Kidney glomerular epithelial cell (primary cell): ENCODE measurements around the gene HAUS7.

Experiments used
- DNase-seq: peaks from one replicate; lab custom pipeline; 2025; lab: John Stamatoyannopoulos, UW

HAUS7 gene

GRCh38 chrX:153438532-153438931, 31.8 kb downstream of the HAUS7 start:
- DNase-seq: peak; percentile 11

DNA sequence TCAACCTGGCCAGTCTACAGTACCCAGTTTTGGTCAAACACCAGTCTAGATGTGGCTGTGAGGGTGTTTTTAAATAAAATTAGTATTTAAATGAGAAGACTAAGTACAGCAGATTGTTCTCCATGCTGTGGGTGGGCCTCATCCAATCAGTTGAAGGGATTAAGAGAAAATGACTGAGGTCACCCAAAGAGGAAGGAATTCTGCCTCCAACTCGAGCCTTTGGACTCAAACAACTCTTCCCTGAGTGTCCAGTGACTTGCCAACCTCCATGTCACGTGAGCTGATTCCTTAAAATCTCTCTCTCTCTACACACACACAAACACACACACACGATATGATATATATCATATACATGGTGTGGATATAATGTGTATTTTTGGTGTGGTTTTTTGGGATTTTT, 34.5 kb downstream of the HAUS7 start:
- DNase-seq: no peak

GRCh38 chrX:153434801-153435200, 35.6 kb downstream of the HAUS7 start:
- DNase-seq: peak; percentile 22

DNA sequence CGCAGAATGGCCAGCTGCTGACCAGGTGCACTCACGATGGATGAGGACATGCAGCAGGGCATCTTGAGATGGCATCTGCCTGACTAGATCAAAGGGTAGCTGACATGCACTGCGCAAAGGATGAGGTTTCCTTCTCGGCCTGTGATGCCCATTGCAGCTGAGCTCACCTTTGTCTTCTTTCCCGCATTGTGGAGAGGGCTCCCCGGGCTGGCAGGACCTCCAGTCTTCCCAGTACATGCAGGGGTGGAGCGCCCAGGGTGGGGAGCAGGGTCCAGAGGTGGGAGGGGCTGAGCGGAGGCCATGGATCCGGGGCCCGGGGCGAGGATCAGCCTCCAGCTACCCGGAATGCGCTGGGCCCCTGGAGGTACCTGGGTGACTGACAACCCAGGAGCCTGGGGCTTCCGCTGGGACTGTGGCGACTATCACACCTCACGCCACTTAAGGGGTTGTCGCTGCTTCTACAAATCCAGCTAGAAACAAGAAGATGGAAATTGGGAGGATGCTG, 36.5 kb downstream of the HAUS7 start:
- no peak for DNase-seq

GRCh38 chrX:153433161-153433680, 37.2 kb downstream of the HAUS7 start:
- DNase-seq: no peak

- DNase-seq: no peak
Measured at GRCh38 chrX:153430796-153431195, 39.6 kb downstream of the HAUS7 start.

GRCh38 chrX:153426204-153426603, 44.2 kb downstream of the HAUS7 start:
- no peak for DNase-seq

DNA sequence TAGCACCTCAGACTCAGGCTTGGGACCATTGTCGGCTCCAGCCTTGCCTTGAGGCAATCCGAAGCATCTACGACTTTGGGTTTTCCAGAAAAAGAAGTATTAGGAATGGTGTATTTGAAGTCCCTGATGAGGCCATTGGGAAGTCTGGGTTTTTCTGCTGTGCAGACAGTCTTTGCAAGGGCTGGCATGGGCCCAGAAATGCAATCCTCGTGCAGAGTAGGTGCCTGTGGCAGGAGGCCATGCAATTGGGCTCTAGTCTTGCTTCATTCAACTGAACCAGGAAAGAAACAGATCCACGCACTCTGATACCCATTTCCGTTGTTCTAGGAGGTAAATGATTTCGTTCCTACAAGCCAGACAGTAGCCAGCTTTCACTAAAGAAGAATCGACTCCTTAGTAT, 46.7 kb downstream of the HAUS7 start:
- DNase-seq: no peak

DNA sequence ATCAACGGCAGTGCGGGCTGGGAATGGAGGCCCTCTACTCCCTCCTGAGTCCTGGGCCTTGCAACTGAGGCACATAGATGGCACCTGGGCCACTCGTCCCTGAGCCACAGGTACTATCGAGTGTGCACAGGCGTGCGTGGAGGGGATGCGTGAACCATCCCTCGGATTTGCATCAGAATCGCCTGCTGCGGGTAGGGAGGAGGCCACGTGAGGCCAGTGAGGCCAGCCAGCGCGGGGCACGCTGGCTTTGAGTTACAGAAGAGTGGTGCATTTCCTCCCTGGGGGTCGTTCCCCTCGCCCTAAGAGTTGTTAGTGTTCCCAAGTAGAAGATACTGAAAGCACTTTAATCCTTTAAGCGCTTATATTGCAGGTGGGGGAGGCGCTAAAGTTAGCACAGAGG, 48.5 kb downstream of the HAUS7 start:
- DNase-seq: no peak

GRCh38 chrX:153420851-153421599, 49.4 kb downstream of the HAUS7 start:
- DNase-seq: no peak

DNA sequence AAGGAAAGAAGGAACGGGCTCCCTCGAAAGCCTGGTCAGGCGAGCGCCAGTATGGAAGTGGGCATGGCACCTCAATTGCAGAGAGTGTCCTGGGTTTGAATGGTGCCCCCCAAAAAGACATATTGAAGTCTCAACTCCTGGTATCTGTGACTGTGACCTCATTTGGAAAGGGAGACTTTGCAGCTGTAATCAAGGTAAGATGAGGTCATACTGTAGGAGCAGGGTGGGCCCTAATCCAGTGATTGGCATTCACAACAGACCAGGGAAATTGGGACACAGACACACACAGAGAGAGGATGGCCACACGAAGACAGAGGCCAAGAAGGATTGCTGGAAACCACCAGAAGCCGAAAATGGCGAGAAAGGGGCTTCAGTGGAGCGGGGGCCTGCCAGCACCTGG, 52.7 kb downstream of the HAUS7 start:
- DNase-seq: no peak

DNA sequence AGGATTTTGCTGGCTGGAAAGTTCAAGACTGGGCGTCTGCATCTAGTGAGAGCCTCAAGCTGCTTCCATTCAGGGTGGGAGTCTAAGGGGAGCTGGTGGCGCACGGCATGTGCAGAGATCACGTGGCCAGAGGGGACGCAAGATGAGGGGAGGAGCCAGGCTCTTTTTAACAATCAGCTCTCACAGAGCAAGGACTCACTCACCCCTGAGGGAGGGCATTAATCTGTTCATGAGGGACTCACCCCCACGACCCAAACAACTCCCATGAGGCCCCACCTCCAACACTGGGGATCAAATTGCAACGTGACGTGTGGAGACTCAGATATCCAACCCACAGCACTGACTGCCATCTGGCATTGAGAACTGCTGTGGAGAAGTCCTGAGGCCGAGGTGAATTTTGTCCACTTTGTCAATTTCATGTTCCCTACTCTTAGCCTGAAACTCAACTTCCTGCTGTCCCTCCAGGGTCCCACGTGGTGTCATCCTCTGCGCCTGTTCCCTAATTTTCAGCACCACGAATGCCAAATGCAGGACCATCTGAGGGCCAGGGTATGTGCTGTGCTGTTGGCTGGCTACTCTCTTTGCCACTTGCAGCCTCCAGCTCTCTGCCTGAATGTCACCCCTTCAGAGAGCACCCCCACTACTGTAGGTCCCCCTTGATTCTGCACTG, 53.5 kb downstream of the HAUS7 start:
- no peak for DNase-seq

DNA sequence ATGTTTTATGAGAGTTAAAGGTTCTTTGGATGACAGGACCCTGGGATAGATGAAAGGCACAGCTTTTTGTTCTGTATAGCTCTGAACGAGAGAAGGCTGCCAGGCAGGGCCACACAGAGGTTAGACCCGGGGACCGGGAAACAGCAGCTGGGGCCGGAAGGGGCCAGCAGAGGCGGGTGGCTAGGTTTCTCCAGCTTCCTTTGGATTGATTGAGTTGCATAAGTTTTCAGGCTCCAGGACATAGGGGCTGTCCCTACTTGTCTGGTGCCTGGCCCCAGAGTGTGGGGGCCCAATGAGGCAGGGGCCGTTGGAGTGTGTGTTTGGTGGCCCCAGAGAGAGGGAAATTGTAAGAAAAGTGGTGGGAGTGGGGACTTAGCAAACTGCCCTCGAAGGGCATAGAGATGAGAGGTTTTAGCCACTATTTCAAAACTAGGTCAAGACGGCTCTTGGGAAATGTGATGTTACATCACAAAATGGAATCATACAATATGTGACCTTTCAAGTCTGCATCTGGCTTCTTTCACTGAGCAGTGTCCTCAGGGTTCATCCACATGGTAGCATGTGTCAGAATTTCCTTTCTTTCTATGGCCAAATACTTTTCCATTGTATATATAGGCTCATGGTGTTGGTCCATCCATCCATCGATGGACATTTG, 55.4 kb downstream of the HAUS7 start:
- no peak for DNase-seq

DNA sequence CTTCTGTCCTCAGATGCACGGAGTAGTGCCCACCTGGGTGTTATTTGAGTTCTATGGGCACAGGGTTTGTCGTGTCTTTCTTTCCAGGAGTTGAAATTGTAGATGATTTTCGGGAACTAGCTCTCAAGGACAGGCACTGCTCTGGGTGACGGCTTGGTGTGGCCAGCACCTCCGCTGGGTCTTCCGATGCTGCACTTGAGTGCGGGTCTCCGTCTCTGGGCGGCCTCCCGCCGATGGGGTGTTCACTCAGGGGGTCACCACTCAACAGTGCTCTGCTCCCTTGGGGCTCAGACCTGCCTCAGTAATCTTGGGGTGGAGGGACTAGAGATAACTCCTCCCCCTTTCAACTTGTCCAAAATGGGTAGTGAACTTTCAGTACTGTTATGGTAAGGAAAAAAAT, 56.6 kb downstream of the HAUS7 start:
- DNase-seq: no peak

DNA sequence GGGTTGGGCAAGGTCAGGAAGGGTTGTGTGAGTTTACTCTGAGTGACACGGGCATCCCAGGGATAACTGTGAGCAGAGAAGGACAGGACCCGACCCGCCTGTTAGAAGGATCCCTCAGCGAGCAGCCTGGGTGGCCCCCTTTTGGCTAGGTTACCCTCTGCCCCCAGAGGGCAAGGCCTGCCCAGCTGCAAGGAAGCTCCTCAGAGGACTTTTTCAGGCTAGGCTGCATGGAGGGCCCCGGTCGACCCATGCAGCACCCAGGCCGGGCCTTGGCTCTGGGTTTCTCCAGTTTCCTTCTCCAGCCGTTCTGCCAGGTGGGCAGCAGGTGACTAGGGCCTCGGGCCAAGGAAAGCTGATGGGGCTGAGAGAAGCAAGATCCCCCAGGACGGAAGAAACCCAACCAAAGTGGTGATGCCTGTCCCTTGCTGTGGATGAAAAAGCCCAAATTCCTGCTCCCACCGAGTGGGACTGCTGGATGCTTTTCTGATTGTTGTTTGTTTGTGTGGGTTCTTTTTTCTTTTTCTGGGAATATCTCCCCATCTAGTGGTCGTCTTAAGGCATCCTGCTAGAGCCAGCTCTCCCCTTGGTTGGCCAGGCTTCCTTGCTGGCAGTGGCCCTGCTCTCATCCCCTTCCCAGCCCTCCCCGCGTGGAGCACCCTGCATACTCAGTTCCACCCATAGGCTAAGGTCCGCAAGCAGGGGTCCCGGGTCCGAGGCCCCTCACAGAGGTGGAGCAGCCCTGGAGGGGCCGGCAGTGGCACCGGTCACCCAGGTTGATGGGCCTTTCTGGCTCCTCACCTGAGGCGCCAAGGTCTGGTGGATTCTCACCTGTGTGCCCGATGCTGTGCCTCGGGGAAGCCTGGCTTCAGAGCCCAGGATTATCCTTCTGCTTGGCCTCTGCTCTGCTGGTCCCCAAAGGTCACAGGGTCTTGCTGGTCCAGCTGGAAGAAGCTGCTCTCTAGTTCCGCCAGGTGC, 57.3 kb downstream of the HAUS7 start:
- no peak for DNase-seq

GRCh38 chrX:153411988-153412574, 58.3 kb downstream of the HAUS7 start:
- no peak for DNase-seq

- no peak for DNase-seq
Measured at GRCh38 chrX:153411255-153411987, 59.0 kb downstream of the HAUS7 start, which contains the start of gene ZFP92. ZFP92 (plus strand) TSS chrX:153411472; CDS start chrX:153418323, 6,851 bp downstream.

- no peak for DNase-seq
Measured at GRCh38 chrX:153410888-153411254, 59.5 kb downstream of the HAUS7 start.

DNA sequence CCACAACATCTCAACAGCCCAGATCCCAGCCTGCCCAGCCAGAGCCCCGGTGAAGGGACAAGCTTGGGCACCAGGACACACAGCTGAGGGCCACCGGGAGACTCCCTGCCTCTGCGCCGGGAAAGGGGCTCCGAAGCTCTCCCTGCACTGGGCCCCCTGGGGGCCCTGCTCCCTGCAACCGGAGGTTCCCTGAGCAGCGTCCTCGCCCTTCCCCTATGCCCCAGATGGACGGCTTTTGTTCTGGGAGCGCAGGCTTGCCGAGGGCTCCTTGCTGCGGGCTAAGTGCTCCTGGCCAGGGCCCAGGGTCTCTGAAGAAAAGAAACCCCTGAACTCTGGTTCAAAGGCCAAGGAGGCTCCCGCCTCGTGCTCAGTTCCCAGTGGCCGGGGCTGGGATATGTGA, 60.0 kb downstream of the HAUS7 start:
- no peak for DNase-seq

- DNase-seq: no peak
Measured at GRCh38 chrX:153409414-153410101, 60.8 kb downstream of the HAUS7 start.
